Stimulated activated naive CD8-positive, alpha-beta T cell treated with anti-CD3 and anti-CD28 coated beads, Interleukin-15, Interleukin-2, amounts not matched to agents 100 U/mL and 50 U/mL, for 24 hours (primary cell): ENCODE data around the gene MPV17L.
"Not testable (repeated sequence)": the region's sequence is repeated elsewhere in the genome, so short reads cannot be mapped to it uniquely, and the experiment has no call there.

Experiments
- ATAC-seq: fragments of 150-1000 bp; cut with Tn5 transposase; one replicate; pipeline ENCODE4 v1.10.0; 2021
- DNase-seq: peaks from one replicate; pipeline ENCODE4 v3.0.0; 2021

MPV17L gene

GRCh38 chr16:15452246-15452855 lies 56.8 kb downstream of the MPV17L start:
- no peak for ATAC-seq
- DNase-seq: no peak

- not testable (repeated sequence) for ATAC-seq, DNase-seq
These were observed 57.7 kb downstream of the MPV17L start for GRCh38 chr16:15453296-15453695.

GRCh38 chr16:15454933-15455332 lies 59.4 kb downstream of the MPV17L start:
- ATAC-seq, DNase-seq: not testable (repeated sequence)

GRCh38 chr16:15457400-15457799 lies 61.8 kb downstream of the MPV17L start:
- no peak for ATAC-seq

GRCh38 chr16:15457958-15458357 lies 62.4 kb downstream of the MPV17L start:
- ATAC-seq: no peak
- no peak for DNase-seq

More at GRCh38 chr16:15457400-15457799, 61.8 kb downstream of the MPV17L start:
- DNase-seq: no peak

- DNase-seq (no peak), ATAC-seq (no peak)
These were observed 64.2 kb downstream of the MPV17L start for GRCh38 chr16:15459791-15460190.

GRCh38 chr16:15460601-15461000 lies 65.0 kb downstream of the MPV17L start:
- ATAC-seq (no peak), DNase-seq (no peak)

GRCh38 chr16:15461376-15461775 lies 65.8 kb downstream of the MPV17L start:
- no peak for ATAC-seq
- no peak for DNase-seq
